ENCODE measurements around the gene TMEM108. TPM values are rescaled to one million over a fixed set of nuclear protein-coding genes. Genes with fewer than 3 reads are reported as not detected.
A peak's percentile ranks its signal among the peaks of the same experiment; 100 is the strongest.

Gene TMEM108
- total and polyA plus RNA-seq, 2 donors (not counting 1 experiment from before 2014, with no cell fraction given), result 0.10 to 0.17 TPM

DNA sequence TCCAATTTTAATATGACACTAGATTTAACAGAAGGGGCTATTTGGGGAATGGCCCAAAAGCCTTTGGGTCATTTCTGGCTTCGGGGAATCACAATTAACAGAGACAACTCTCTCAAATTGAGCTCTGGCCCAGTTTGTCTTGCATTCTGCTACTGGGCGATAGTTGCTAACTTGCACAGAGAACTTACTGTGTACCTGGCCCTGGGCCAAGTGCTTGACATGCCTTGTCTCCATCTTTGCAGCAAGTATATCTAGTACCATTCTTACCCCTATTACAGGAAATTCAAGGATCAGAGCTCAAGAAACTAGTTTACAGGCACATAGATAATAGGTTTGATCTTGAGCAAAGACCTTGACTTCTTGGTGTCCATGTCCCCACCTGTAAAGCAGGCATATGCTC lies 175.7 kb downstream of the TMEM108 start:
- H3K27me3 ChIP-seq (ENCODE audit: control insufficient read depth, insufficient read depth, low read length), result no peaks in the 10 kb centered on the region
- no peaks in the 10 kb centered on the region for H4K20me1 ChIP-seq (ENCODE audit: control insufficient read depth, extremely low read depth, insufficient read depth, low read length)
- no peaks in the 10 kb centered on the region for H3K4me1 ChIP-seq (ENCODE audit: control insufficient read depth, extremely low read depth, insufficient read depth, low read length)
- no peak overlapping the region for H2AFZ ChIP-seq (ENCODE audit: low read length)
- no peak overlapping the region for H3K4me3 ChIP-seq (replicated peaks in 1 of 4; ENCODE audit: control extremely low read depth in 1 of 4, insufficient read depth in 1 of 4, low read depth in 3 of 4, low read length in 4 of 4)
- no peak overlapping the region for H3K4me2 ChIP-seq (ENCODE audit: extremely low read depth, insufficient read depth, low read length)
- DNase-seq (ENCODE audit: low read depth in 2 of 2), result no peak
- TF ChIP-seq EZH2 (IDR thresholded peaks at IDR 0.05; ENCODE audit: low read length, missing control alignments) (no peak), CTCF (conservative IDR thresholded peaks at IDR 0.05 in 1 of 2, IDR thresholded peaks at IDR 0.05 in 1 of 2; ENCODE audit: low read depth in 1 of 2, low read length in 2 of 2) (no peak)
- no peak overlapping the region for H3K9ac ChIP-seq (ENCODE audit: insufficient read depth, low read length)
- no peaks in the 10 kb centered on the region for H3K79me2 ChIP-seq (ENCODE audit: control insufficient read depth, insufficient read depth, low read length)
- no peaks in the 10 kb centered on the region for H3K9me3 ChIP-seq (ENCODE audit: control insufficient read depth, insufficient read depth, low read depth, low read length)
- H3K27ac ChIP-seq (ENCODE audit: insufficient read depth, low read length), result no peak overlapping the region
- H3K36me3 ChIP-seq (ENCODE audit: control insufficient read depth, insufficient read depth, low read length), result no peaks in the 10 kb centered on the region

GRCh38 chr3:133227813-133228212 lies 189.6 kb downstream of the TMEM108 start:
- Histone ChIP-seq H3K36me3 (ENCODE audit: control insufficient read depth, insufficient read depth, low read length) (no peaks in the 10 kb centered on the region), H3K4me2 (ENCODE audit: extremely low read depth, insufficient read depth, low read length) (no peak overlapping the region), H3K4me1 (ENCODE audit: control insufficient read depth, extremely low read depth, insufficient read depth, low read length) (no peaks in the 10 kb centered on the region), H3K9ac (ENCODE audit: insufficient read depth, low read length) (no peak overlapping the region), H3K9me3 (ENCODE audit: control insufficient read depth, insufficient read depth, low read depth, low read length) (no peaks in the 10 kb centered on the region), H3K27ac (ENCODE audit: insufficient read depth, low read length) (no peak overlapping the region), H4K20me1 (ENCODE audit: control insufficient read depth, extremely low read depth, insufficient read depth, low read length) (no peaks in the 10 kb centered on the region), H3K79me2 (ENCODE audit: control insufficient read depth, insufficient read depth, low read length) (no peaks in the 10 kb centered on the region), H3K27me3 (ENCODE audit: control insufficient read depth, insufficient read depth, low read length) (no peaks in the 10 kb centered on the region), H3K4me3 (replicated peaks in 1 of 4; ENCODE audit: control extremely low read depth in 1 of 4, insufficient read depth in 1 of 4, low read depth in 3 of 4, low read length in 4 of 4) (no peak overlapping the region), H2AFZ (ENCODE audit: low read length) (no peak overlapping the region)
- no peak for DNase-seq (ENCODE audit: low read depth in 2 of 2)
- no peak for TF ChIP-seq CTCF (conservative IDR thresholded peaks at IDR 0.05 in 1 of 2, IDR thresholded peaks at IDR 0.05 in 1 of 2; ENCODE audit: low read depth in 1 of 2, low read length in 2 of 2)
- TF ChIP-seq EZH2 (IDR thresholded peaks at IDR 0.05; ENCODE audit: low read length, missing control alignments), result no peak

DNA sequence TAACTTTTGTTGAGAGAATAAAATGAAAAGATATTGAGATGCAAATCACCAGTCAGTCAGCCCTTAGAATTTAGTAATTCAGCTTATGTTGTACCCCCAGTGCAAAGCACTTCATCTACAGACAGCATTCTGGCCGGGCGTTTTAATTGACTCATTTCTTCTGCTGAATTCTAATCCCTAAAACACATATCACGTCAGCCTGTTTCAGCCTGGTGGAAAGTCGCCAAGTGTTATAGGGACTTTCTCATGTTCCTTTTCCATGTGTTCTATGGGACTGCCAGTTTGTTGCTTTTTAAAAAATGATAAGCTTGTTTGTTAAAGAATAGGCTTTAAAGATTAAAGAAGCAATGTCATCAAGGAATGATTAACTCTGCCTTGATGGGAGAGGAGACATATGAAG lies 192.0 kb downstream of the TMEM108 start:
- H3K36me3 ChIP-seq (ENCODE audit: control insufficient read depth, insufficient read depth, low read length), result no peaks in the 10 kb centered on the region
- no peaks in the 10 kb centered on the region for H3K9me3 ChIP-seq (ENCODE audit: control insufficient read depth, insufficient read depth, low read depth, low read length)
- H3K4me2 ChIP-seq (ENCODE audit: extremely low read depth, insufficient read depth, low read length), result no peak overlapping the region
- H4K20me1 ChIP-seq (ENCODE audit: control insufficient read depth, extremely low read depth, insufficient read depth, low read length), result no peaks in the 10 kb centered on the region
- no peaks in the 10 kb centered on the region for H3K79me2 ChIP-seq (ENCODE audit: control insufficient read depth, insufficient read depth, low read length)
- no peaks in the 10 kb centered on the region for H3K4me1 ChIP-seq (ENCODE audit: control insufficient read depth, extremely low read depth, insufficient read depth, low read length)
- peak in 1 of 2 donors; percentile 18 for DNase-seq (ENCODE audit: low read depth in 2 of 2)
- H3K9ac ChIP-seq (ENCODE audit: insufficient read depth, low read length), result no peak overlapping the region
- H3K4me3 ChIP-seq (replicated peaks in 1 of 4; ENCODE audit: control extremely low read depth in 1 of 4, insufficient read depth in 1 of 4, low read depth in 3 of 4, low read length in 4 of 4), result no peak overlapping the region
- TF ChIP-seq EZH2 (IDR thresholded peaks at IDR 0.05; ENCODE audit: low read length, missing control alignments), result no peak
- TF ChIP-seq CTCF (conservative IDR thresholded peaks at IDR 0.05 in 1 of 2, IDR thresholded peaks at IDR 0.05 in 1 of 2; ENCODE audit: low read depth in 1 of 2, low read length in 2 of 2), result no peak
- H2AFZ ChIP-seq (ENCODE audit: low read length), result no peak overlapping the region
- no peaks in the 10 kb centered on the region for H3K27me3 ChIP-seq (ENCODE audit: control insufficient read depth, insufficient read depth, low read length)
- H3K27ac ChIP-seq (ENCODE audit: insufficient read depth, low read length), result no peak overlapping the region
